Measurements from ENCODE around the gene PHKA1.
"Not testable (repeated sequence)": the region's sequence is repeated elsewhere in the genome, so short reads cannot be mapped to it uniquely, and the experiment has no call there.

The PHKA1 gene

DNA sequence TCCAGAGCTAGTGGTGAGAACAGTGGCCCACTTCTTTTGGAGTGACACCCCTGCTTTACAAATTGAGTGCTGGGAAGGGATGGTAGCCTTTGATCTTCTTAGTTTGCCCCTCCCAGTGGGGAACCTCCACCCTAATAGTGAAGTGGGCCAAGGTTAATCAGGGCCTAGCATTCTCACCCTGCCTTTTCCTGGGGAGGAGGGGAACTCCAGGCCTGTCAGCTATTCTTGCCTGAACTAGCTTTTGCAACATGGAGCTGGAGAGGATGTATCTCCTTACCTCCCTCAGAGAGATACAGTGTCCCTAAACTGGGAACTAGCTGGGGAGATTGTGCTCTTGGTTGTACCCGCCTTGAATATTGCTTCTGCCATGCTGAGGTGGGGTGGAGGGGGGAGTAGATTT, 20.6 kb downstream of the PHKA1 start:
- TF ChIP-seq, protein P1, sequence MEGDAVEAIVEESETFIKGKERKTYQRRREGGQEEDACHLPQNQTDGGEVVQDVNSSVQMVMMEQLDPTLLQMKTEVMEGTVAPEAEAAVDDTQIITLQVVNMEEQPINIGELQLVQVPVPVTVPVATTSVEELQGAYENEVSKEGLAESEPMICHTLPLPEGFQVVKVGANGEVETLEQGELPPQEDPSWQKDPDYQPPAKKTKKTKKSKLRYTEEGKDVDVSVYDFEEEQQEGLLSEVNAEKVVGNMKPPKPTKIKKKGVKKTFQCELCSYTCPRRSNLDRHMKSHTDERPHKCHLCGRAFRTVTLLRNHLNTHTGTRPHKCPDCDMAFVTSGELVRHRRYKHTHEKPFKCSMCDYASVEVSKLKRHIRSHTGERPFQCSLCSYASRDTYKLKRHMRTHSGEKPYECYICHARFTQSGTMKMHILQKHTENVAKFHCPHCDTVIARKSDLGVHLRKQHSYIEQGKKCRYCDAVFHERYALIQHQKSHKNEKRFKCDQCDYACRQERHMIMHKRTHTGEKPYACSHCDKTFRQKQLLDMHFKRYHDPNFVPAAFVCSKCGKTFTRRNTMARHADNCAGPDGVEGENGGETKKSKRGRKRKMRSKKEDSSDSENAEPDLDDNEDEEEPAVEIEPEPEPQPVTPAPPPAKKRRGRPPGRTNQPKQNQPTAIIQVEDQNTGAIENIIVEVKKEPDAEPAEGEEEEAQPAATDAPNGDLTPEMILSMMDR (IDR thresholded peaks at IDR 0.05; ENCODE audit: low read depth, low read length, missing control alignments), result no peak
- in situ Hi-C loops (cut with HindIII; ENCODE audit: low sequenced_read_pairs), result no loop called here
- no peak for DNase-seq (ENCODE audit: low read depth)
- no peak overlapping the region for H3K4me3 ChIP-seq (ENCODE audit: low read depth, low read length)

DNA sequence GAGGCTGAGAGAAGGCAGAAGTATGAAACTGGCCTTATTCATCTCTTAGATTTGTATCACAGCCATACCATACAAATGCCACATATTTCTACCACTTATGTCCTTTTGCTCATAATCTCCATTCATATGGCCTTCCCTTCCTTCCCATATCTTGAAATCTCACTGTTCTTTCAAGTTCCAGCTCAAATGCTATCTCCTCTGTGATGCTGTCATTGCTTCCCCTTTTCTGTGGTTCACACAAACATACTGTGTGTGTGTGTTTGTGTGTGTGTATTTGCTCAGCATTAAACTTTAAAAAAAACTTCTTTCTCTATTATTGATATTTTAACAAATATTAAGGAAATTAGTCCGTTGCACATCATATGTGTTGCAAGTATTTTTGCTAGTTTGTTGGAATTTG, 26.7 kb downstream of the PHKA1 start:
- TF ChIP-seq, protein P1 (IDR thresholded peaks at IDR 0.05; ENCODE audit: low read depth, low read length, missing control alignments), result no peak
- in situ Hi-C loops (cut with HindIII; ENCODE audit: low sequenced_read_pairs), result no loop called here
- no peak for DNase-seq (ENCODE audit: low read depth)
- H3K4me3 ChIP-seq (ENCODE audit: low read depth, low read length), result no peak overlapping the region

DNA sequence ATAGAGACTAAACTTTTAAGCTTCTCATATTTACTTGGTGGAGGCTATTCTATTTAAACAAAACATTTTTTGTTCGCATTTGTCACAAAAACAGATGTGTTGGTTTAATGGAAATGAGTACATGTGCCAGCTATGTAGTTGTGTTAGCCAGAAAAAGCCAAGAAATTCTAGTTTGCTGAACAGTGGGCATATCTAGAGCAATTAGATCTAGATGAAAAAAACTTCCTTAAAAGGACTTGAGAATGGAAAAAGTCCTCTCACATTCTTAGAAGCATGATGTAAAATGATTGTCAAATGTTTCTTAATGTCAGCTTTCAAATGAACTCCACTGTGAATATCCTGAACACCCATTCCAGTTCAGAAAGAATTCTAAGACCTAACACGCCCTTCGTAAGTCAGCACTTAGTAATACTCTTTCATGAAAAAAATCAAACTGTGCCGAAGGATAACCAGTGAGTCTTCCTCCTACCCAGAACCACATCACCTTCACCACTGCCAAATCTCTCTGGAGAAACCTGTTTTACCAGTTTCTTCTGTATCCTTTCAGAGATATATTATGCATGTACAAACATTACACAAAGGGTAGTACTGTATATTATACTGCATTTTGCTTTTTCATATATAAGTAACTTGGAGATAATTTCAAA, 28.2 kb downstream of the PHKA1 start:
- in situ Hi-C loops (cut with HindIII; ENCODE audit: low sequenced_read_pairs), result no loop called here
- DNase-seq (ENCODE audit: low read depth), result no peak
- TF ChIP-seq, protein P1 (IDR thresholded peaks at IDR 0.05; ENCODE audit: low read depth, low read length, missing control alignments), result no peak
- H3K4me3 ChIP-seq (ENCODE audit: low read depth, low read length), result no peak overlapping the region

- in situ Hi-C loops (cut with HindIII; ENCODE audit: low sequenced_read_pairs), result no loop called here
- TF ChIP-seq, protein P1 (IDR thresholded peaks at IDR 0.05; ENCODE audit: low read depth, low read length, missing control alignments), result no peak
- DNase-seq (ENCODE audit: low read depth), result no peak
- no peak overlapping the region for H3K4me3 ChIP-seq (ENCODE audit: low read depth, low read length)
Observed at GRCh38 chrX:72685018-72685417, 29.1 kb downstream of the PHKA1 start.

- no peak for DNase-seq (ENCODE audit: low read depth)
- in situ Hi-C loops (cut with HindIII; ENCODE audit: low sequenced_read_pairs), result no loop called here
- no peak overlapping the region for H3K4me3 ChIP-seq (ENCODE audit: low read depth, low read length)
- TF ChIP-seq, protein P1 (IDR thresholded peaks at IDR 0.05; ENCODE audit: low read depth, low read length, missing control alignments), result no peak
Observed at GRCh38 chrX:72683631-72684030, 30.5 kb downstream of the PHKA1 start.

DNA sequence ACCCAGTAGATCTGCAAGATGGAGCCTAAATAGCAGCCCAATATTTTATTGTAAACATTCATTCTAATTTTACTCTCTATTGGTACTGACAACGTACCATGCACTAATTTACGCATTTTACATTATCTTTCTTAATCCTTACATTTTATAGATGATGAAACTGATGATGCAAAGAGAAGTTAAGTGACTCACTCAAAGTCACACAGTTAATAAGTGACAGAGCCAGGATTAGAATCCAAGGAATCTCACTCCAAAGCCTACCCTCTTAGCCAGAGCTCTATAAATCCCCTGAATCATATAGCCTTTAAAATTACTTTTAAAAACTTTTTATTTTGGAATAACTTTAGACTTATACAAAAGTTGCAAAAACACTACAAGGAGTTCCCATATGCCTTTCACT, 37.6 kb downstream of the PHKA1 start:
- TF ChIP-seq, protein P1 (IDR thresholded peaks at IDR 0.05; ENCODE audit: low read depth, low read length, missing control alignments), result no peak
- no peak for DNase-seq (ENCODE audit: low read depth)
- no peak overlapping the region for H3K4me3 ChIP-seq (ENCODE audit: low read depth, low read length)
- in situ Hi-C loops (cut with HindIII; ENCODE audit: low sequenced_read_pairs), result no loop called here

DNA sequence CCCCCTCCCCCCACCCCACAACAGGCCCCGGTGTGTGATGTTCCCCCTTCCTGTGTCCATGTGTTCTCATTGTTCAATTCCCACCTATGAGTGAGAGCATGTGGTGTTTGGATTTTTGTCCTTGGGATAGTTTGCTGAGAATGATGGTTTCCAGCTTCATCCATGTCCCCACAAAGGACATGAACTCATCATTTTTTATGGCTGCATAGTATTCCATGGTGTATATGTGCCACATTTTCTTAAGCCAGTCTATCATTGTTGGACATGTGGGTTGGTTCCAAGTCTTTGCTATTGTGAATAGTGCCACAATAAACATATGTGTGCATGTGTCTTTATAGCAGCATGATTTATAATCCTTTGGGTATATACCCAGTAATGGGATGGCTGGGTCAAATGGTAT, 40.2 kb downstream of the PHKA1 start:
- H3K4me3 ChIP-seq (ENCODE audit: low read depth, low read length); in situ Hi-C loops (cut with HindIII; ENCODE audit: low sequenced_read_pairs); DNase-seq (ENCODE audit: low read depth): not testable (repeated sequence)

DNA sequence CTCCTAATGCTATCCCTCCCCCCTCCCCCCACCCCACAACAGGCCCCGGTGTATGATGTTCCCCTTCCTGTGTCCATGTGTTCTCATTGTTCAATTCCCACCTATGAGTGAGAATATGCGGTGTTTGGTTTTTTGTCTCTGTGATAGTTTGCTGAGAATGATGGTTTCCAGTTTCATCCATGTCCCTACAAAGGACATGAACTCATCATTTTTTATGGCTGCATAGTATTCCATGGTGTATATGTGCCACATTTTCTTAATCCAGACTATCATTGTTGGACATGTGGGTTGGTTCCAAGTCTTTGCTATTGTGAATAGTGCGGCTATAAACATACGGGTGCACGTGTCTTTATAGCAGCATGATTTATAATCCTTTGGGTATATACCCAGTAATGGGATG, 44.6 kb downstream of the PHKA1 start:
- H3K4me3 ChIP-seq (ENCODE audit: low read depth, low read length); DNase-seq (ENCODE audit: low read depth); in situ Hi-C loops (cut with HindIII; ENCODE audit: low sequenced_read_pairs): not testable (repeated sequence)
